NCI-H2081 treated with DMSO at 0.1 percent for 48 hours (cell line): ENCODE data around the gene EYA2.

Experiments
- DNase-seq: peaks from one replicate; lab custom pipeline; 2025; lab: John Stamatoyannopoulos, UW

Gene EYA2

DNA sequence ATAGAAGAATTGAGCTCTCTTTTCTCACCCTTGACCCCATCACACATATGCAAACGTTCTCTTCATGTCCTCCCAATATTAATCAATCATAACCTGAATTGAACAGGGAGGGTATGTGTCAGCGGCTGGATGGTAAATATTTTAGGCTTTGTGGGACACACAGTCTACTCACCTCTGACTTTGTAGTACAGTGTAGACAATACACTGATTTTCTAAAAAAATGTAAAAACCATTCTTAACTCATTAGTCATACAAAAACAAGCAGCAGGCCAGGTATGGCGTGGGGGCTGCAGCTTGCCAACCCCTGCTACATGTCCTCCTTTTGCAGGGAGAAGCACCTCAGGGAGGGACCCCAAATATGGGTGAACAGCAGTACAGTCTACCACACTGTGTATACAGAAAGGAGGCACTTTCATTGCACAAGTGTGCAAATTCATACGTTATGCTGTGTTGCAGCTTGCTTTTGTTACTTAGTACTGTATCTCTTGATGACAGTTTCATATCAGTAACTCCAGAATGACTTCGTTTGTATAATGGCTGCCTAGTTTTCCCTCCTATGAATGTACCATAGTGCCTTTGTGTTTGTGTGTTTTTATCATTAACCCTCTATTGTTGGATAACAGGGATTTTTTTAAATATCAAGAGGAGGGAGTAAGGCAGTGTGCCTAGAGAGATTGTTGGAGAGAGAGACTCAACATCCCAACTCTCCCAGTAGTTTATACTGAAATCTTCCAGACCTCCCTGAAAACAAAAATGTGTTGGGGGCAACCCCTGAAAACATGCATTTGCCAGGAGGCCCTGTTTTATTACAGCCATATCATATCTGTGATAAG, 247.5 kb downstream of the EYA2 start:
- no peak for DNase-seq

DNA sequence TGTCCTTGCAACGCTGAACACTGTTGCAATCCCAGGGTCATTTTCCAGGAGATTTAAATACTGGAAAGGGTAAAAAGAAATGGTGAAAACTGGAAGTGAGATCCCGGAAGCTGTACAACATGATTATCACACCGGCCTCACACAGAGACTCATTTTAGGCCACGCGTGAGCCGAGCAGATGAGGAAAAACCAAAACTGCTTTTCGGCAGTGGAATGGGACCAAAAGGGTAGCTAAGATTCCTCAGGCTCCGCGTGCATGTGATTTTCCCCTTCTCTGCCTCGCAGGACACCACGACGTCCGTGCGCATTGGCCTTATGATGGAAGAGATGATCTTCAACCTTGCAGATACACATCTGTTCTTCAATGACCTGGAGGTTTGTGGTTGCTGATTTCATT, 248.1 kb downstream of the EYA2 start:
- DNase-seq = no peak

GRCh38 chr20:47143657-47144056, 249.0 kb downstream of the EYA2 start:
- DNase-seq = no peak

- no peak for DNase-seq
These were observed 249.8 kb downstream of the EYA2 start for GRCh38 chr20:47144463-47144862.

- no peak for DNase-seq
These were observed 252.0 kb downstream of the EYA2 start for GRCh38 chr20:47146686-47147085.

GRCh38 chr20:47148059-47148458, 253.4 kb downstream of the EYA2 start:
- DNase-seq = no peak

- no peak for DNase-seq
These were observed 255.3 kb downstream of the EYA2 start for GRCh38 chr20:47149939-47150338.

- DNase-seq = no peak
These were observed 255.9 kb downstream of the EYA2 start for GRCh38 chr20:47150403-47151152.

GRCh38 chr20:47152068-47152467, 257.4 kb downstream of the EYA2 start:
- DNase-seq = no peak

GRCh38 chr20:47154089-47154488, 259.4 kb downstream of the EYA2 start:
- no peak for DNase-seq

- no peak for DNase-seq
These were observed 261.9 kb downstream of the EYA2 start for GRCh38 chr20:47156301-47157137.

- DNase-seq = no peak
These were observed 264.5 kb downstream of the EYA2 start for GRCh38 chr20:47159166-47159565.

DNA sequence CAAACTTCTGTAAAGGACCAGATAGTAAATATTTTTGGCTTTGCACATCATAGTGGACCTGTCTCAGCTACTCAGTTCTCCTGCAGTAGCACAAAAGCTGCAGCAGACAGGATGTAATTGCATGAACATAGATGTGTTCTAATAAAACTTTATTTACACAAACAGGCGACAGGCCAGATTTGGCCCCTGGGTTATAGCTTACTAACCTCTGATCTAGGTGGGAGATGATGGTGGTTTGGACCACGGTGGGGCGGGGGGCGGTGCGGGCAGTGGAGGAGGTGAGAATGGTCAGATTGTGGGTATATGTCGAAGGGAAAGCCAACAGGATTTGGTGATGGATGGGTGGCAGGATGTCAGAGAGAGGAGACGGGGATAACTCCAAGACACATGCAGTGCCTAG, 265.6 kb downstream of the EYA2 start:
- DNase-seq = no peak

DNA sequence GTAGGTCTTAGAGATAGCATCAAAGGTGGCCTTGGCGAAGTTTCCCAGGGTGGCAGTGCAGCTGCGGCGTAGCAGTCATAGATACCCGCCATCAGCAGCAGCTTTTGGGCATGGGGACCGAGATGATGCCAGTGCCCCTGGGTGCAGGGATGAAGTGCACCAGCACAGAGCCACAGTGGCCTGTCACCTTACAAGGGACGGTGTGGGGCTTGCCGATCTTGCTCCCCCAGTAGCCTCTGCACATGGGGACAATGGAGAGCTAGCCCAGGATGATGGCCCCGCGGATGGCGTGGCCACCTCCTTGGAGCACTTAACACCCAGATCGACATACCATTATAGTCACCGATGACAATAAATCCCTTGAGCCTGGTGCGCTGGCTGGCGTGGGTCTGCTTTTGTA, 266.3 kb downstream of the EYA2 start:
- no peak for DNase-seq

DNA sequence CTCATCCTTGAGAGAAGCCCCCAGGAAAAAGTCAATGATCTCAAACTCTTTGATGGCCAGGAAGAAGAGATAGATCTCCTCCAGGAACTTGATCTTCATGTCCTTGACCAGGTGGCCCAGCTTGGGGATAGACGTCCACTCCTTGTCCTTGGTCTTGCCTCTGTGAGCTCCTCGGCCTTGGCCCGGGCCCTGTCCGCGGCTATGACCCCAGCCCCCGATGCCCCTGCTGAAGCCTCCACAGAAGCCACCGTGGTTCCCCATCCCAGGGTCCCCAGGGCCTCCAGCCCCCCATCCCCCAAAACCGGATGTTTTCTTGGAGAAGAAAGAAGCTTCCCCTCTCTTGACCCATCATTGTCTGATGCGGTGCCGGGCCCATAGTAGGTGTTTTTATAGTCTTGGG, 266.8 kb downstream of the EYA2 start:
- no peak for DNase-seq

DNA sequence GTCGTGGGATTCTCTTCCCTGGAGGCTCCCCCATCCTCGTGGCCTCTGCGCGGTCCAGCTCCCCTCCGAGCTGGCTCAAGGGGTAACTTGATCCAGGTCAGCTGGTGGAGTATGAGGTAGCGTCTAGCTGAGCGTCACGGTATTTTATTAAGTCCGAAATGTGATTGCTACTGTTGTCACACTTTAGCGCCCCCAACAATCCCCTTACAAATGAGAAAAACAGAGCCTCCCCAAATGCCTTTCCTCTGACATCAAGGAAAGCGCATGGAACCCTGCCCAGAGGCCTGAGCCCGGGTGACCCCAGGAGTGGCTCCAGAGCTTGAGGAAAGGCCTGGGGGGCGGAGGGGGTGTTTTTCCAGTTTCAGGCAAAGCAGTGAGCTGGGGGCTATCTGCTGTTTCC, 269.5 kb downstream of the EYA2 start:
- DNase-seq = no peak

DNA sequence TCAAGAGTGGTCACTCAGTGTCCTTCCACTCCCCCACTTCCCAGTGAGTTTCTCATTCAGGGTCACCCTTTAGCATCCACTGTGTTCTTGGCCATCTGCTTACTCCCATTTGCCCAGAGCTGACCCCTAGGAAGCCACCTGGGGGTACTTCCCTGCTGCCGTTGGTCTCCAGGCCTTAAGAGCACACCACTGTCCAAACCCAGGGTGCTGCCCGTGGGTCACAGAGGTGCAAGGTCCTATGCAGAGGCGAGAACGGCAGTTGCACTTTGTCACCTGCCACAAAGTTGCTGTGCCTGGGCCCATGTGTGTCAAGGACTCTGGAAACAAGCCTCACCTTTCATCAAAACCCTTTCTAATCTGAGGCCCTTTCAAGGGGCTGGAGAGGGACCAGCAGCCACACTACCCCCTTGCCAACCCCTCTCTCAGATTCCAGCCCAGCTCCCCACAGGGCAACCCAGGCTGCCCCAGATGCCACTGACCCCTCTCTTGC, 270.8 kb downstream of the EYA2 start:
- DNase-seq = no peak

DNA sequence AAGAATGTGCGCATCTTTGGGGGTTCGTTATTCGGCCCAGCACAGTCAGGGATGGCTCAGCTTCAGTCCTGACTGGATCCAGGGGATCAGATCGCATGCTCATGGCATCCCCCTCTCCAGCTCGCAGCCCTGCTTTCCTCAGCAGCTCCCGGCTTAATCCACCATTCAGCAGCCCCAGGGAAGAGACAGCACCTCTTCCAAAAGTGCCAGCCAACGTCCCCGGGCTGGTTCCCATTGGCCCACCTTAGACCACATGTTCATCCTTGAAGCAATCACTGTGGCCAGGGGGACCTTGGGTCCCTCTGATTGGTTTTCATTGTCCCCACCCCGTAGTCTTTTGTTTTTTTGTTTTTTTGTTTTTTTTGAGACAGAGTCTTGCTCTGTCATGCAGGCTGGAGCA, 273.2 kb downstream of the EYA2 start:
- DNase-seq = no peak

DNA sequence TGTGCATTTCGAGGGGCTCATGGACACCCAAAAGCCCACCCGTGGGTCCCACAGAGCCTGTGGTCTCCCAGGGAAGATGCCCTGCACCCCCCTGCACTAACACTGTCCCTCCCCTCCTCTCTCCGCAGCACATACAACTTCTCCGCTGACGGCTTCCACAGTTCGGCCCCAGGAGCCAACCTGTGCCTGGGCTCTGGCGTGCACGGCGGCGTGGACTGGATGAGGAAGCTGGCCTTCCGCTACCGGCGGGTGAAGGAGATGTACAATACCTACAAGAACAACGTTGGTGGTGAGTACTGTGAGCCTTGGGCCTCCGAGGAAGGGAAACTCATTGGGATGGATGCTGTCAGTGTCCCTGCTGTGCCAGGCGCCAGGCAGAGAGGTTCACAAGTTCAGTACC, 277.9 kb downstream of the EYA2 start:
- DNase-seq = no peak

- DNase-seq = no peak
These were observed 279.1 kb downstream of the EYA2 start for GRCh38 chr20:47173596-47174216.

DNA sequence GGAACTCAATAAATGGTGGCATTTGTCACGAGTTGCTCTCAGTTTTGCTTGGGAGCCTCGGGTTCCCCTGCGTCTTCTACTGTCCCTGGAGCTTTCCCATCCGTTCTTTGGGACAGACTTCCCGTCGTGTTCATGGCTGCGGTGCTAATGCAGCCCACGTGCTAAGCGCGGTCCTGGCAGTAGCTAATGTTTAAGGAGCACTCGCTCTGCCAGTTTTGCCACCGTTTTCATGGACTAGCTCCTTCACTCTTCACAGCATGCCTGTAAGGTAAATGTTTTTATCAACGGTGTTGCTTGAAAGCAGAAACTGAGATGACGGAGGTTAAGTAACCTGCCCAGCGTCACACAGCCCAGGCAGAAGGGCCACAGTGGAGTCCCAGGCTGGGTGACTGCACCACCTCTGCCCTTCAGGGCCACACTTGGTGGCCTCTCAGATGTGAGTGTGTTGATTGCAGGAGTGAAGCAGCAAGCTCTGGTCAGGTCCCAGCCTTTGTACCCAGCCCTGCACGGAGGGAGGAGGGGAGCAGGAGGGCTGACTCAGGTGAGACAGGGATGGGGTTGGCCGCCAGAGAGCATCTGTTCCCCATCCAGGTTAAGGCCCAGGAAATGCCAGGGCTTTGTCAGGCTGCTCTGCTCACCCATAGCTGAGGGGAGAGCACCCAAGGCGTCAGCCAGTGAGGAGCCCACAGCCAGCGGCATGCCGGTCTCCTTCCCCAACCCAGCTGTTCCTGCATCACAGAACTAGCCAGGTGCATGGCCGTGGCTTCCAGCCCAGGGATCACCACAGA, 280.0 kb downstream of the EYA2 start:
- DNase-seq = no peak
